HG03108 (cell line): Measurements from ENCODE around the gene TIMELESS.
A peak's percentile ranks its signal among the peaks of the same experiment; 100 is the strongest.
"Not testable (repeated sequence)": the region's sequence is repeated elsewhere in the genome, so short reads cannot be mapped to it uniquely, and the experiment has no call there.

ENCODE experiments used
- ATAC-seq: cut with Tn5 transposase; IDR thresholded peaks from one replicate; pipeline ENCODE4 v1.9.1; 2021; ENCODE audit warnings: moderate library complexity; ENCODE audit not compliant: unreplicated experiment

The TIMELESS gene

DNA sequence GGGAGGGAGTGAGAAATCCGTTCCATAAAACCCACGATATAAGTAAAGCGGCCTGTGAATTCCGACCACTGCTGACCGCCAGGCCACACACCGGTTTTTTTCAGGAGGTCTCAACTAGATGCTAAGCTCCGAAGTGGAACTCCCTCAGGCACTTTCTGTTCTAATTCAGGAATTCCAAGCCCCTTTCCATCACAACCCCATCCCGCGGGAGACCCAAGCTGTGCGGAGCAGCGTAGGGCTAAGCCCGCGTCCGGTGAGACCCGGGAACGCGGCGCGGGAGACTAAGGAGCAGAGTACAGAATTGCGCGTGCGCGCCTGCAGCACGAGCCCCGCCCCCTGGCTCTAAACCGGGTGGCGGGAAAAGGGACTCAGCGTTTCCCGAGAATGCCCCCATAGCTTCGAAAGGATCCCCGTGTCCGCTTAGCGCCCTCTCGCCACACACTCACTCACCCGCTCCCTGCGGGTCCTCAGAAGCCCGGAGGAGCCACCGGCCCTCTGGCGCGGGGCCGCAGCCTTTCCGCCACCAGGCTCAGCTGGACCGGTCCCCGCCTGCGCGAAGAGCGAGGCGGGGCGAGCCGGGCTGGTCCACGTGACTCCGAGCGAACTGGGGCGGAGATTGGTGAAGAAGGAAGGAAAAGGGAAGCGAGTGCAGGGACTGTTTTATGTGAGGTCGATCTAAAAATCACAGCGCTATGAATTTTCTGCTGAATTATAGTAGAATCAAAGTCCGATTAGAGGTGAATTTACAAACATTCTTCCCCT lies at the start of gene TIMELESS:
TSS of gene TIMELESS (minus strand) at position 567 of the 762 bp plus-strand sequence. CDS start 15,256 bp downstream, outside the sequence.
- ATAC-seq, result peak; percentile 92

GRCh38 chr12:56498126-56498902 lies 49.1 kb upstream of the TIMELESS start:
- not testable (repeated sequence) for ATAC-seq

GRCh38 chr12:56496704-56497103 lies 47.5 kb upstream of the TIMELESS start:
- not testable (repeated sequence) for ATAC-seq

DNA sequence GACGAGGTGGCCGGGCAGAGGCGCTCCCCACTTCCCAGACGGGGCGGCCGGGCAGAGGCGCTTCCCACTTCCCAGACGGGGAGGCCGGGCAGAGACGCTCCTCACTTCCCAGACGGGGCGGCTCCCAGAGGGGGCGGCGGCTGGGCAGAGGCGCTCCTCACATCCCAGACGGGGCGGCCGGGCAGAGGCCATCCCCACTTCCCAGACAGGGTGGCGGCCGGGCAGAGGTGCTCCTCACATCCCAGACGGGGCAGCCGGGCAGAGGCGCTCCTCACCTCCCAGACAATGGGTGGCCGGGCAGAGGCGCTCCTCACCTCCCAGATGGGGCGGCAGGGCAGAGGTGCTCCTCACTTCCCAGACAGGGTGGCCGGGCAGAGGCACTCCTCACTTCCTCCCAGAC lies 45.3 kb upstream of the TIMELESS start:
- ATAC-seq, result not testable (repeated sequence)

DNA sequence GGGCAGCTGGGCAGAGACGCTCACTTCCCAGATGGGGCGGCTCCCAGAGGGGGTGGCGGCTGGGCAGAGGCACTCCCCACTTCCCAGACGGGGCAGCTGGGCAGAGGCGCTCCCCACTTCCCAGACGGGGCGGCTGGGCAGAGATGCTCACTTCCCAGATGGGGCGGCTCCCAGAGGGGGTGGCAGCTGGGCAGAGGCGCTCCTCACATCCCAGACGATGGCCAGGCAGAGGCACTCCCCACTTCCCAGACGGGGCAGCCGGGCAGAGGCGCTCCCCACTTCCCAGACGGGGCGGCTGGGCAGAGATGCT lies 44.8 kb upstream of the TIMELESS start:
- not testable (repeated sequence) for ATAC-seq

GRCh38 chr12:56493409-56494105 lies 44.3 kb upstream of the TIMELESS start:
- not testable (repeated sequence) for ATAC-seq

DNA sequence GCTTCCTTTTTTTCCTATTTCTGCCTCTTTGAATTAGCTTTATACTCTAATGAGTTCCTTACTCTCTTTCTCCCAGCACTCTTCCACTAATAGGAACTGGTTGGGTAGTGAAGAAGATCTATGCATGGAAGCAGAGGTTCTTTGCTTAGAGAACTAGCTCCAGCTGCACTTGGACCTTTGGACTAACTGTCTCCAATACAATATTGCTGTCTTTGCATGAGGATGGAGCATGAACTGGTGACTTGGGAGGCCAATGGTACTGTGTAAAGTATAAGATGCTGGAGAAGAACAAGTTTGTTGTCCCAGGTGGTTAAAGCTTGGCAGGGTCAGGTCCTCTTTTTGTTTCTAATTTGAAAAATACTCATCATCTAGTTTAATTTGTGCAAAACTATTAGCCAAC lies 41.1 kb upstream of the TIMELESS start:
- ATAC-seq, result no peak

GRCh38 chr12:56488041-56488955 lies 39.1 kb upstream of the TIMELESS start, which contains the start of gene GLS2:
TSS of gene GLS2 (minus strand) at chr12:56488161. CDS start at chr12:56488118, 43 bp downstream.
- peak; percentile 79 for ATAC-seq

GRCh38 chr12:56487448-56488040 lies 38.3 kb upstream of the TIMELESS start:
- peak; percentile 9 for ATAC-seq

DNA sequence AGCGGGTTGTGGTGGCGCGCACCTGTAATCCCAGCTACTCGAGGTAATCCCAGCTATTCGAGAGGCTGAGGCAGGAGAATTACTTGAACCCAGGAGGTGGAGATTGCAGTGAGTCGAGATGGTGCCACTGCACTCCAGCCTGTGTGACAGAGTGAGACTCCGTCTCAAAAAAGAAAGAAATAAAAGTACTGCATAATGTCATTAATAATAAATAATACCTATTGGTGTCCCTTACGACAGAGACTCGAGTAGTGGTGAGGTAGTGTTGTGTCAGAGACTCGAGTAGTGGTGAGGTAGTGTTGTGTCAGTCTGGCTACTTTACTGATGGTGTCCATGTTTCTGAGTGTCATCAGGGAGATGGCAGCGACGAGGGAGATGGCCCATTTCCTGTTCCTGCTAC lies 37.5 kb upstream of the TIMELESS start:
- no peak for ATAC-seq

GRCh38 chr12:56484566-56484965 lies 35.3 kb upstream of the TIMELESS start:
- no peak for ATAC-seq

GRCh38 chr12:56479625-56480024 lies 30.4 kb upstream of the TIMELESS start:
- no peak for ATAC-seq

DNA sequence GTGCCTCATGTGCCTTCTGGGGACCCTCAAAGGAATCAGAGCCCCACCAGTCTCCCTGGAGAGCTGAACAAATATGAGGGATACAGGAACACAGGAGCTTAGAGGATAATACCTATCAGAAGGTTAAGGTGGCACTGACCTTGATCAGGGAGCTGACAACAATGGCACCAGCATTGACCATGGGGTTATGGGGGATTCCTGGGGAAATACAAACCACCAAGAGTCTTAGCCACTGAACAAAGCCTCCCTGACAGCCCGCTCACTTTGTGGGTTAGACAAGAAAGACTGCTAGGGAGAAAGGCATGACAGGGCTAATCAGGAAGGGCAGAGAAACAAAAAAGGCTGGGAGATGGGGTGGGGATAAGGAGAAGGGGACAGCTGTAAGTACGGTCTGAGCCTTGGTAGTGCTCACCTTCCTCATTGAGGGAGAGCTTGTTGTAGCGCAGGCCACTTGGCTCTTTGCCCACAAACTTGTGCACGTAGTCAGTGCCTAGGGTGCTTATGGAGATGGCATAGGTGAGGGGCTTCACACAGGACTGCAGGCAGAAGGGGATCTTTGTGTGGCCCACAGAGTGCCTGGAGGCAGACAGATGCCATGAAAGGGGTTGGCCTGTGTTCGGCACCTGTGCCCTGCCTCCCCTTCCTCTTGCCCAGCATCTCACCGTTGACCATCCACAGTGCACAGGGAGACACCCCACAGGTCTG lies 28.4 kb upstream of the TIMELESS start:
- no peak for ATAC-seq

DNA sequence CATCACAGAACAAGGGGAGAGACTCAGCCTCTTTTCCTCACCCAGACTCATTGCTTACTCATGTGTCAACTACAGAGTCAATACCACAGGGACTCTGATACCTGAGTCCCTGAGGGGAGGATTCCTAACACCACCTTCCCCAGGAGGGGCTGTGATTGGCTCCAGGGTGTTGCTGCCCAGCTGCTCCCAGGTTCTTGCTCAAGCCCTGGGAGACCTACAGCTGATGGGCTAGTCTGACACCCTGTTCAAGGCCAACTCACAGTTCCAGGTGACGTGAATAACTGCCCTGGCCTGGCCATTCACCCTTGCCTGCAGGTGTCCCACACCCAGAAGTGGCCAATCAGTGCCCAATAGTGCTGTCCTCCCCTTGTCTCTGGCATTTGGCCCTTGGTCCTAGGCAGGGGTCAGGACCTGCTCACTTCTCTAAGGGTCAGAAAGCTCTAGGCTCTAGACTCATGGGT lies 27.8 kb upstream of the TIMELESS start:
- ATAC-seq, result no peak

- ATAC-seq, result no peak
Observed at GRCh38 chr12:56476143-56476542, 26.9 kb upstream of the TIMELESS start.

DNA sequence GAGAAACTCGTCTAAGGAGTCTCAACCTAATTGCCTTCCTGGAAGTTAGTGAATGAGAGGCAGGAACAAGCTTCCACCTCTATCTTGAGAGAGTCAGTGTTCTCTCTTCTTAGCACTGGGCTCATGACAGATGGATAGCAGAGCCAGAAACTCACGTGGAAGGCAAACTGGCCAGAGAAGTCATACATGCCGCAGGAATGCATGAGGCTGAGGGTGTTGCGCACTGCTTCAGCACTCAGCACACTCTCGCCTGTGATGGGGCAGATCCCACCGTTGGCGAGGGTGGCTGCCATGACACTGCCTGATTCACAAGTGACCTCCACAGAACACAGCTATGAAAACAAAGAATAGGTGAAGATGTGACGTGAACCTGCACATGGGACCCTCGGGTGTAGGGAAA lies 25.2 kb upstream of the TIMELESS start:
- ATAC-seq, result no peak

DNA sequence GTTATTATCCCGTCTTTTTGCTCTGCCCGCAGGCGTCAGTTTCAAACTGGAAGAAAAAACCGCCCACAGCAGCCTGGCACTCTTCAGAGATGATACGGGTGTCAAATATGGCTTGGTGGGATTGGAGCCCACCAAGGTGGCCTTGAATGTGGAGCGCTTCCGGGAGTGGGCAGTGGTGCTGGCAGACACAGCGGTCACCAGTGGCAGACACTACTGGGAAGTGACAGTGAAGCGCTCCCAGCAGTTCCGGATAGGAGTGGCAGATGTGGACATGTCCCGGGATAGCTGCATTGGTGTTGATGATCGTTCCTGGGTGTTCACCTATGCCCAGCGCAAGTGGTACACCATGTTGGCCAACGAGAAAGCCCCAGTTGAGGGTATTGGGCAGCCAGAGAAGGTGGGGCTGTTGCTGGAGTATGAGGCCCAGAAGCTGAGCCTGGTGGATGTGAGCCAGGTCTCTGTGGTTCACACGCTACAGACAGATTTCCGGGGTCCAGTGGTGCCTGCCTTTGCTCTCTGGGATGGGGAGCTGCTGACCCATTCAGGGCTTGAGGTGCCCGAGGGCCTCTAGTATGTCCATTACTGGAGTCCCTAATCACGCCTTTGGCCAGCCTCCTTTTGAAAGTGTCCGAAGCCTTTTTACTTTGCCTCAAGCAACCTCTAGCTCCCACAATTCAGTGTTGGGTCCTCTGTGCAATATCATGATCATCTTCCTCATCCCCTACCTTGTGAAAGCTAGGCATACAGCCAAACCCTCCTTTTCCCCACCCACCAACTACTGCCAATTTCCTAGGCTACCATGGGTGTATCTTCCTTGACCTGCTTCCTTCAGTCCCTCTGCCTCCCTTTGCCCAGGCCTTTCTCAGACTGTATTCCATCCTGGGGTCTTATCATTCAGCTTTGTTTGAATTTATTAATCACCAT lies 20.0 kb upstream of the TIMELESS start:
- ATAC-seq, result no peak
